GM18520 (cell line): ENCODE results near the gene SCARF1.

Experiments used
- ATAC-seq: cut with Tn5 transposase; IDR thresholded peaks from one replicate; pipeline ENCODE4 v1.9.1; 2021; ENCODE audit not compliant: unreplicated experiment

The SCARF1 gene

GRCh38 chr17:1605681-1606351 is 39.7 kb downstream of the SCARF1 start:
- no peak for ATAC-seq

- ATAC-seq: no peak
These were observed 40.6 kb downstream of the SCARF1 start for GRCh38 chr17:1604831-1605528.

GRCh38 chr17:1601571-1601970 is 44.0 kb downstream of the SCARF1 start:
- no peak for ATAC-seq

GRCh38 chr17:1598399-1599095 is 47.0 kb downstream of the SCARF1 start:
- ATAC-seq: no peak

GRCh38 chr17:1597861-1598342 is 47.6 kb downstream of the SCARF1 start:
- no peak for ATAC-seq

GRCh38 chr17:1593630-1593931 is 52.0 kb downstream of the SCARF1 start:
- ATAC-seq: no peak

- peak; percentile 71 for ATAC-seq
These were observed 52.5 kb downstream of the SCARF1 start for GRCh38 chr17:1592751-1593629.

GRCh38 chr17:1591474-1592090 is 54.0 kb downstream of the SCARF1 start:
- no peak for ATAC-seq

- no peak for ATAC-seq
These were observed 54.6 kb downstream of the SCARF1 start for GRCh38 chr17:1590747-1591473.

GRCh38 chr17:1590029-1590746 is 55.3 kb downstream of the SCARF1 start:
- no peak for ATAC-seq

GRCh38 chr17:1588821-1589585 is 56.5 kb downstream of the SCARF1 start:
- no peak for ATAC-seq

GRCh38 chr17:1584167-1584566 is 61.4 kb downstream of the SCARF1 start:
- ATAC-seq: no peak
